ENCODE results near the gene STAC.
"Not testable (repeated sequence)": the region's sequence is repeated elsewhere in the genome, so short reads cannot be mapped to it uniquely, and the experiment has no call there.

STAC gene

GRCh38 chr3:36416599-36416998 lies 36.3 kb downstream of the STAC start:
- no peak for DNase-seq (ENCODE audit: low read depth in 2 of 2)

DNA sequence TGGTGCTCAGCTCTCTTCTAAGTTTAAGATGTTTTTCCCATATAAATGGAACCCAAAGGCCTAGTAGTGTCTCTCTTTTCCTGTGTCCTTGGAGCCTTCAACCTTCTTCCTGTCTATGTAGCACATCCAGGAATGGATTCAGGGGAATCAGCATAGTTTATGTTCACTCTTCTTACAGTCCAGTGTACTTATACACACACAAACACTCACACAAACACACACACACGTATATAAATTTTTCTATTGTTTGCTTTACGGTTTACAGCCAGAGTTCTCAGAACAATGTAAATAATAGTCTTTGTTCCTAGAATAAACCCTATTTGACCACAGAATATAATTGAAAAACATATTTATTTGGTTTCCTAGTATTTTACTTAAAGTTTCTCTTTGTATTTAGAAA lies 36.9 kb downstream of the STAC start:
- no peak for DNase-seq (ENCODE audit: low read depth in 2 of 2)

DNA sequence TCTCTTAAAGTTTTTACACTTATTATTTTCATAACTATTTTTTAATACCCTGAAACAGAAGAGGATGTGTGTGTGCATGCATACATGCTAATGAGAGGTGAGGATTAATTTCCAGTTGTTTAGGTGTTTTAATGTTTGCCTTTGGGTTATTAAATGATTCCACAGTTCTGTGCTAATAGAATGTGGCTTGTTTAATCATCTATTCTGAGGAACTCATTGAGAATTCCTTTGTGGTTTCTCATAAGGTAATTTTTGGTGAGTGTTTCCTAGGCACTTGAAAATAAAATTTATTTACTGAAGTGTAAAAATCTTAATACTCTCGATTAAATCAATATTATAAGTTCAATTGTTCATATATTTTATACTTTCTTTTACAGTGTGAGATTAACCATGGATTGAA lies 38.0 kb downstream of the STAC start:
- no peak for DNase-seq (ENCODE audit: low read depth in 2 of 2)

DNA sequence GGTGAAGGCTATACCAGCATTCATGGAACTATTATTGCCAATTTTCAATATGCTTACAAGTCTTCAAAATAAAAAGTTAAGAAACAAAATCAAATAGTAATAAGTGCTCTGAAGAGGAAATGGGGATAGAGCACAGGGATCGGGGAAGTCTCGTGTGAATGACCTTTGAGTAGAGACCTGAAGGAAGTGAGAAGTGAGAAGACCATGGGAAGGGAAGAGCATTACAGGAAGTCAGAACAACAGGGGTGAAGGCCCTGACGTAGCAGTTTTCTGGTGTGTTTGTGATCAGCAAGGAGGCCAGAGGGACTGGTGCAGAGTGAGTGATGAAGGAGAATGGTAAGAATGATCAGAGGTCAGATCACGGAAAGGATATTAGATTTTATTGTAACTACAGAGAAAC lies 48.1 kb downstream of the STAC start:
- no peak for DNase-seq (ENCODE audit: low read depth in 2 of 2)

GRCh38 chr3:36429986-36430485 lies 49.7 kb downstream of the STAC start:
- DNase-seq (ENCODE audit: low read depth in 2 of 2): no peak

DNA sequence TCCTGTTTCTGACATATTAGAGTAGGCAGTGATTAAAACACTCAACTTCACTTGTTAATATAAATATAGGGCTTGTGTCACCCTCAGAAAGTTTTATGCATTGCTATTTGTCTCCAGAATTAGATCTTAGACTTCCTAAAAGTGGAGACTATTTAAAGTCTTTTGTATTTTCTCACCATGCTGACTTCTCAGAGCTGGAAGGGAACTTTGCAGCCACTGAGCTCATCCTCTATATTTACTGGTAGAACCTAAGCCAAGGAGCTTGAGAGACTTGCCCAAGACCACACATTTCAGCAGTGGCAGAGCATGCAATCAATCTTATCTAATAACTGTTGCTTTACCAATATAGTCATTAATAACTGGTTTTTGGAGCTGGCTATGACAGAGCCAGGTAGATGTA lies 53.2 kb downstream of the STAC start:
- DNase-seq (ENCODE audit: low read depth in 2 of 2): no peak

DNA sequence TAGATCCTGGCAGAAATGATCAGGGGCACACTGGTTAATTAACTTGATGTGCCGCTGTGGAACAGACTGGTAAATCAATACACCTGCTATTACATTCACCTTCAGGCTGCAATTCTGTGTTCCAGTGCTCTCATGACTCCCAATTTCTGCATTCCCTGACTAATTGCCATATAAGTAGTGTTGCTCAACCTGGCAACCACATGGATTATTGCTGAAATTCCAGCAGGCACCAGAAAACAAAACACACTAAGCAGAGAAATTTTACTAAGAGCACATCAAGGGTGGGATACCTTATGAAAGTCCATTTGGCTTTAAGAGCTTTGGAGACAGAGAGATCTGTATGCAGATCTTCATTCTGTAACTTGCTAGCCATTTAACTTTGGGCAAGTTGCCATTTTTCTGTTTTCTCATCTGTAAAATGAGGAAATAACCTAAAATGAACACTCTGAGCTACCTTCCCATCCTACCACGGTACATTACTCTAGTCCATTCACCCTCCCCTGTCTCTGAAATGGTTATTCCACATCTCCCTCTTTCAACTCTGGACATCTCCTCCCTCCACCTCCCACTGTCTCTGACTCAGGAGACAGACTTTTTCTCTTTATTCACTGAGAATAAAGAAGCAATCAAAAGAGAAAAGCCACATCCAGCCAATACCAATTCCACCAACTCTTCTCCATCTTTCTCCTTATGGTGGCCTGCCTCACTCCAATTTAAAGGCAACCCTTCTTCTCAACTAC lies 54.6 kb downstream of the STAC start:
- no peak for DNase-seq (ENCODE audit: low read depth in 2 of 2)

DNA sequence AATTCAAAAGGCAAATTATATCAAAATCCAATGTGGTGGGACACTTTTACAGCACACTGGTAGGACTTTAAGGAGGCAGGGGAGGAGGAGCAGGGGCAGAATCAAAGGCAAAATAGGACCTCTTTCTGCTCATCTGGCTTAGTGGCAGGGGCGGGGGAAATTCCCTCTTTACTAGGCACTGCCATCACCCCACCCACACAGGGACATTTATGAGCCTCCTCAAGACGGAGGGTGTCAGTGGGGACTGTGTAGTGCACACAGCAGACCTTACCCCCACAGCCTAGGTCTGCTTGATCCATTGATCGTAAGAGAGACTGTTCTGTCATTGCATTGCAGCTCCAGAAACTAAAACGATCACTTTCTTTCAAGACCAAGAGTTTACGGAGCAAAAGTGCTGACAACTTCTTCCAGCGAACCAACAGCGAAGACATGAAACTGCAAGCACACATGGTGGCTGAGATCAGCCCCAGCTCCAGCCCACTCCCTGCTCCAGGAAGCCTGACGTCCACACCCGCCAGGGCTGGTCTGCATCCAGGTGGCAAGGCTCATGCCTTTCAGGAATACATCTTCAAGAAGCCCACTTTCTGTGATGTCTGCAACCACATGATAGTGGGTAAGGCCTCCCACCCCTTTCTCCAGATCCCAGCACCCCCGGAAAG lies 62.9 kb downstream of the STAC start:
- DNase-seq (ENCODE audit: low read depth in 2 of 2): no peak

- DNase-seq (ENCODE audit: low read depth in 2 of 2): no peak
Measured at GRCh38 chr3:36444909-36445308, 64.6 kb downstream of the STAC start.

GRCh38 chr3:36446276-36446675 lies 66.0 kb downstream of the STAC start:
- DNase-seq (ENCODE audit: low read depth in 2 of 2): no peak

DNA sequence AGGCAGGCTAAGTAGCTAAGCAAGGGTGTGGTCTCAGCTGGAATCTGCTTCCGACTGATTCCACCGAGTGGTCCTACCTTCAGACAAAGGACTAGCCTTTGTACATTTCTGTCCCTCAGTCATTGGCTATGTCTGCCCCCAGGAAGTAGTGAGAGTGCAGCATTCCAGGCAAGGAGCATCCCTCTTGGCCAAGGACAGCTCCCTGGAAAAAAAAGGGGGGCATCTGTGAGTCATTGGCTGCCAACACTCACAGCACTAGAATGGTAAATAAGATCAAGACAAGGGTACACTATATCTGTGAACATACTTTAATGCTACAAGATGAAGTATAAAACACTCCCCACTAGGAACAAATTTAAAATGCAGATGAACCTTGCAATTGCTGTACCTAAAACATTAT lies 66.8 kb downstream of the STAC start:
- no peak for DNase-seq (ENCODE audit: low read depth in 2 of 2)

GRCh38 chr3:36451816-36452215 lies 71.5 kb downstream of the STAC start:
- DNase-seq (ENCODE audit: low read depth in 2 of 2): no peak

DNA sequence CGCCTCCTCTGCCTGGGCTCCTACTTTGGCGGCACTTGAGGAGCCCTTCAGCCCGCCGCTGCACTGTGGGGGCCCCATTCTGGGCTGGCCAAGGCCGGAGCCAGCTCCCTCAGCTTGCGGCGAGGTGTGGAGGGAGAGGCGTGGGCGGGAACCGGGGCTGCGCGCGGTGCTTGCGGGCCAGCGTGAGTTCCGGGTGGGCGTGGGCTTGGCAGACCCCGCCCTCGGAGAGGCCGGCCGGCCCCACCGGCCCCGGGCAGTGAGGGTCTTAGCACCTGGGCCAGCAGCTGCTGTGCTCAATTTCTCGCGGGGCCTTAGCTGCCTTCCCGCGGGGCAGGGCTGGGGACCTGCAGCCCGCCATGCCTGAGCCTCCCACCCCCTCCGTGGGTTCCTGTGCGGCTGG lies 72.9 kb downstream of the STAC start:
- DNase-seq (ENCODE audit: low read depth in 2 of 2): not testable (repeated sequence)

GRCh38 chr3:36453896-36454295 lies 73.6 kb downstream of the STAC start:
- not testable (repeated sequence) for DNase-seq (ENCODE audit: low read depth in 2 of 2)

- no peak for DNase-seq (ENCODE audit: low read depth in 2 of 2)
Measured at GRCh38 chr3:36455406-36455805, 75.1 kb downstream of the STAC start.

GRCh38 chr3:36456784-36457183 lies 76.5 kb downstream of the STAC start:
- DNase-seq (ENCODE audit: low read depth in 2 of 2): no peak

- DNase-seq (ENCODE audit: low read depth in 2 of 2): no peak
Measured at GRCh38 chr3:36457667-36458066, 77.4 kb downstream of the STAC start.

GRCh38 chr3:36459177-36459576 lies 78.9 kb downstream of the STAC start:
- no peak for DNase-seq (ENCODE audit: low read depth in 2 of 2)

DNA sequence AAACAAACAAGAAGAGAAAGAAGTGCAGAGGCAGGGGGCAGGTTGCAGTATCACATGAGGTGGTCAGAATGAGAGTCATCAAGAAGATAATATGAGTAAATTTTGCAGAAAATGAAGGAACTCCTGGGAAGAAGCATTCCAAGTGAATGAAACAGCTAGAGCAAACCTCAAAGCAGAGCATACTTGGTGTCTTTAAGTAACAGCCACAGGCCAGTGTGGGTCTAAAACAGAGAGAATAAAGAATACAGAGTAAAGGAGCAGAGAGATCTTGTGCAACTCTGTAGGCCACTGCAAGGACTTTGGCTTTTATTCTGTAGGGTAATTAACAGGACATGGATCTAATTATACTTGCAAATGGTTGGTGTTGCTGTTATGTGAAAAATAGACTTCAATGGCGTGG lies 81.3 kb downstream of the STAC start:
- no peak for DNase-seq (ENCODE audit: low read depth in 2 of 2)

GRCh38 chr3:36472045-36472444 lies 91.7 kb downstream of the STAC start:
- not testable (repeated sequence) for DNase-seq (ENCODE audit: low read depth in 2 of 2)

DNA sequence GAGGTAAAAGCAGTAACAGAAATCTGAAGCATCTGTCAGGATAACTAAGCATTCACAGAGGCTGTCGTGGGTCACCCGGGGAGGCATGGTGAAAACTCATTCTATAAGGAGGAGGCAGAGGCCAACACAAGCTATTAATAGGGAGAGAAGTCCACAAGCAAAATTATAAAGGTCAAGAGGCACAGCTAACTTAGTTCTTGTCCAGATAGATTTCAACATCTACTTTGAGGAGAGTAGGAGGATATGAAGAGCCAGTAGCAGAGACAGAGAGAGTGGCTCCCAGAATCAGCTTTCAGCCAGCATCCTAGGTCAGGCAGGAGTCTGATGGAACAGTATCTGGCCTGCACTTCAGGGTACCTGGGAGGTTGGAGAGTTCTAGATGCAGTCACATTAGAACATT lies 95.3 kb downstream of the STAC start:
- DNase-seq (ENCODE audit: low read depth in 2 of 2): no peak

DNA sequence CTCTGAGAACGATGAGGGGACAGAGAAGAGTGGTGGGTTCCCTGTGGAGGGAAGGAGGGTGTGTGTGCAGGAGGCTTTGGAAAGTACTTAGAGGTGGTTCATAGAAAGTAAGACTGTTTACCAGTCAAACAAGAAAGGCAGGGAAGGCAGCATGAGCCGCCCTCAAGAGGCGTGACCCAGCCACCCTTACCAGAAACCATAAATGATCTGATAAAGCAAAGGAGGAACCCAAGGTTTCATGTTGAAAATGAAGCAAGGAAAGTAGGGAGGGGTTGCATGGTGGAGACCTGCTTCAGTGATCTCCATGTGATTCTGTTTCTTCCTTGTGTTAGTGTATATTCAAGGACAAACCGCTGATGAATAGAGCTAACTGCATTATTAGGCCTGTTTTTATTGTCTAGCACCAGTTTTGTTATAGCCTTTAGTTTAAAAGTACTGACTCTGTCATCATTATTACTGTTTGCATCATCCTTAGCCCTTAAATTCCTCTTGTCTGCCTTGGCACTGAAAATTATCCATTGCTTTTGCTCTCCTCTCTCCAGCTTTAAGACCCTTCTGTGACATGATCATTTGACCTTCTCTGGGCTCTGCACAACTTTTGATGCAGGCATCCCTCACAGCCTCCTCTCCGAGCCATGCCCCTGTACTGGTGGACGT lies 96.1 kb downstream of the STAC start:
- no peak for DNase-seq (ENCODE audit: low read depth in 2 of 2)

DNA sequence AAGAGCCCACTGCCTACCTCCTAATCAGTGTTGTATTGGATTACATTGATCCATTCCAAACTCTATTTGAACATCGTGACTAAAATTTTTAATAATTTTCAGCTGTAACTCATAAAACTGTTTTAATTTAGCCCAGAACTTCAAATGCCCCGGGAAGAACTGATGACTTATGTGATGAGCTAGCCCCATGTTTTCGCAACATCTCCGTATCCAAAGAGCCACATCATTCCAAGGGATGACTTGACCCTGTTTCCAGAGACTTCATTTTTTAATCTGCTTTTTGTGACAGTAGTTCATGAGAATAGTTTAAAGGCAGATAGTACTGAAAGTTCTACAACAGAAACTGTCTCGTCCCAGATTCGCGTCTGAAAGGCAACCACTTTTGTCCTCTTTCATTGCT lies 97.4 kb downstream of the STAC start:
- no peak for DNase-seq (ENCODE audit: low read depth in 2 of 2)
